ENCODE data around the gene PACRG.

The PACRG gene

GRCh38 chr6:162873537-162873936, 145.8 kb downstream of the PACRG start:
- no peak for DNase-seq

- no peak for DNase-seq
Measured at GRCh38 chr6:162875070-162875469, 147.3 kb downstream of the PACRG start.

GRCh38 chr6:162882801-162883481, 155.2 kb downstream of the PACRG start:
- DNase-seq, result no peak

GRCh38 chr6:162887981-162888689, 160.4 kb downstream of the PACRG start:
- no peak for DNase-seq

GRCh38 chr6:162889303-162889702, 161.5 kb downstream of the PACRG start:
- DNase-seq, result no peak

- no peak for DNase-seq
Measured at GRCh38 chr6:162898011-162898410, 170.2 kb downstream of the PACRG start.

- no peak for DNase-seq
Measured at GRCh38 chr6:162899148-162899547, 171.4 kb downstream of the PACRG start.

GRCh38 chr6:162900503-162900902, 172.7 kb downstream of the PACRG start:
- DNase-seq, result no peak

GRCh38 chr6:162904069-162904663, 176.4 kb downstream of the PACRG start:
- no peak for DNase-seq

- no peak for DNase-seq
Measured at GRCh38 chr6:162906479-162906878, 178.7 kb downstream of the PACRG start.

GRCh38 chr6:162907876-162908481, 180.2 kb downstream of the PACRG start:
- DNase-seq, result no peak

GRCh38 chr6:162913206-162913605, 185.4 kb downstream of the PACRG start:
- DNase-seq, result no peak

- no peak for DNase-seq
Measured at GRCh38 chr6:162917506-162917905, 189.7 kb downstream of the PACRG start.

GRCh38 chr6:162921062-162921461, 193.3 kb downstream of the PACRG start:
- no peak for DNase-seq

GRCh38 chr6:162921510-162922040, 193.8 kb downstream of the PACRG start:
- no peak for DNase-seq

GRCh38 chr6:162922563-162923166, 194.9 kb downstream of the PACRG start:
- no peak for DNase-seq

GRCh38 chr6:162934844-162935243, 207.1 kb downstream of the PACRG start:
- DNase-seq, result no peak

GRCh38 chr6:162940426-162940825, 212.7 kb downstream of the PACRG start:
- DNase-seq, result no peak

GRCh38 chr6:162941128-162941527, 213.4 kb downstream of the PACRG start:
- no peak for DNase-seq

GRCh38 chr6:162942866-162943265, 215.1 kb downstream of the PACRG start:
- DNase-seq, result no peak

GRCh38 chr6:162943369-162943768, 215.6 kb downstream of the PACRG start:
- DNase-seq, result no peak

GRCh38 chr6:162951164-162951743, 223.5 kb downstream of the PACRG start:
- DNase-seq, result no peak

- DNase-seq, result no peak
Measured at GRCh38 chr6:162952423-162952822, 224.6 kb downstream of the PACRG start.

Data from activated T-cell treated with anti-CD3 and anti-CD28 coated beads, Interleukin-2, amount 50 U/mL, for 48 hours (primary cell).